Stimulated activated CD4-positive, alpha-beta T cell treated with anti-CD3 and anti-CD28 coated beads, Interleukin-1b, Interleukin-23, amount 100 ng/mL, for 4 hours (primary cell): ENCODE measurements around the gene IFNAR1.

Experiments used
- DNase-seq, 2 donors: peaks; one replicate each; pipeline ENCODE4 v3.0.0-alpha.2; 2020; ENCODE audit warnings: low read depth in 2 of 2

IFNAR1 gene

DNA sequence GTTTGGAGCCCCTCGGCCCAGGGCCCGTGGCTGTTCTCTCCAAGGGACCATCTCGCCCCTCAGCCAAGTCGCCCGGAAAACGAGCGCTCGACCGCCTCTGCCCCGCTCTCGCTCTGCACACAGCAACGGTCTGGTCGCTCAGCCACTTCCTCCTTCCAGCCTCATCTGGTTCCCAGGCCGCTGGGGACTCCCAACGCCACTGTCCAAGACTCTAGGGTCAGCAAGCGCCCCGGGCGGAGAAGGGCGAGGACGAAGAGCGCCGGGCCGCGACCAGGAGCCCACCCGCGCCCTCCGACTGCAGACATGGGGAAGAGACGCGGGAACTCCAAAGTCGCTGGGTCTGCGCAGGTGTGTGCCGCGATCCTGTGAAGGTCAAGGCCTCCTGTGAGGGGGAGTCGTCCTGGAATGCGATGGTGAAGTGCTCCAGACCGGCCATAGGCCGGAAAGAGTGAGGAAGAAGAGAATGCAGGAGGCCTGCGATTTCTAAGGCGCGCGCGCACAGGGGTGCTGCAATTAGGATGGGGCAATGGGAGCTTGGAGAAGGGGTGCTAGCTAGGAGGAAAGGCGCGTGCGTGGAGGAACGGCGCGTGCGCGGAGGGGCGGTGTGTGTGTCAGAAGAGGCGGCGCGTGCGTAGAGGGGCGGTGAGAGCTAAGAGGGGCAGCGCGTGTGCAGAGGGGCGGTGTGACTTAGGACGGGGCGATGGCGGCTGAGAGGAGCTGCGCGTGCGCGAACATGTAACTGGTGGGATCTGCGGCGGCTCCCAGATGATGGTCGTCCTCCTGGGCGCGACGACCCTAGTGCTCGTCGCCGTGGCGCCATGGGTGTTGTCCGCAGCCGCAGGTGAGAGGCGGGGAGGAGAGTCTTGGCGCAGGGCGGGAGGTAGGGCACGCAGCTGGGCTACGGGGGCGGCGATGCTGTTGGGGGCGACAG lies at the start of gene IFNAR1:
Gene IFNAR1, plus strand, starts transcription at position 680 of the 931 bp plus-strand sequence. Its CDS starts 86 bp downstream, at position 766.
- DNase-seq, result peak; percentile 99 to 100

DNA sequence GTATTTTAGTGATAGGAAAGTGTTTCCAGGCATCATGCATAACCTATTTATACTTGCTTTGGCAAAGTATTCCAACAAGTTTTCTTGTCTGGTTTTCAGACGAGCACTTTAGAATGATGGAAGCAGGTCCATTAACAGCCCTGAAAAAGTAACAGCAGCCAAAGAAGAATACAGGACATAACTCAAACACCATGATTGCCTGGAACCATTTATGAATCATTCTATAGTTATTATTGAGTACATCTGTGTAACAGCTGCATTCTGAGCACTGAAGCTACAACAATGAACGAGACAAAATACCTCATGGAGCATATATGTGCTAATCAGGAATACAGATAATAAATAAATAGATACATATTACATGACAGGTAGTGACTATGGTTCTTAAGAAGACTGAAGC lies 46.0 kb upstream of the IFNAR1 start:
- no peak for DNase-seq

DNA sequence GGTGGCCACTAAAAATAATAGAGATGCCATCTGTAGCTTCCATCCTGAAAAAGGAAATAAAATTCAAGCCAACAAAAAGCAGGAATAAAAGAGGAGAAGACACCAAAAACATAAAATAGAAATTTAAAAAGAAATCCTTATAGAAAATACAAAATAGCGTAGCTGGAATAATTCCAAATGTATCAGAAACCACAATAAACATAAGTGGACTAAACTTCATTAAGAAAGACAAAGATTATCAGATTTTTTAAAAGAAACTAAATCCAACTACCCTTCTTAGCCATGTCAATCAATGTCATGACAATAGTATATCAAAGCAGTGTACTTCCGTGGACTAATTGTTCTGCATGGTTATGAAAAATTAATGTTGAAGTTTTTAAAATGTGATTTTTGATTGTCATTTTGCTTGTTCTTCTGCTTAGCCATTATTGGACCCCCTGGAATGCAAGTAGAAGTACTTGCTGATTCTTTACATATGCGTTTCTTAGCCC lies 45.4 kb upstream of the IFNAR1 start:
- no peak for DNase-seq

DNA sequence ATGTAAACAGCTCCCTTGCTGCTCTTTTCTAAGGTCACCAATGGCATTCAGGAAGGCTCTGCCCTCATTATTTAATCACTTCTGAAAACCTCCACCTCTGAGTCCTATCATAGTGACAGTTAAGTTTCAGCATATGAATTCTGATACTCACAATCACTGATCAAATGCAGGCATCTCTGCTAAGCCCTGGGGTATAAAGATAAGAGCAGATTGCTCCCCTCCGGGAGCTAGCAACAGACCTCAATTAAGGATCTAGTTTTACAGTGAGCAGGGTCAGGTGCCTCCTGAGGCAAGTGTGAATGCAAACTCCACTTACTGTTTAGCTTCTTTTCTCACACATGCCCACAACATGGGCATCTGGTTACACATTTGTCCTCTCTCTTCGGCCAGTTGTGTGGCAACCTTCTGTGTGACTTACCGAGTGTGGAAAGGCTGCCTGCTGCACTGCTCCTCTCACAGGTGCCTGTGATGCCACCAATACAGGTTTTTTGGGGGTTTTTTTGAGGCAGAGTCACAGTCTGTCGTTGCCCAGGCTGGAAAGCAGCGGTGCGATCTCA lies 43.6 kb upstream of the IFNAR1 start:
- no peak for DNase-seq

GRCh38 chr21:33283203-33283602 lies 41.6 kb upstream of the IFNAR1 start:
- no peak for DNase-seq

GRCh38 chr21:33286076-33286475 lies 38.7 kb upstream of the IFNAR1 start:
- no peak for DNase-seq

- no peak for DNase-seq
These were observed 37.9 kb upstream of the IFNAR1 start for GRCh38 chr21:33286600-33287456.

- DNase-seq, result no peak
These were observed 35.5 kb upstream of the IFNAR1 start for GRCh38 chr21:33289199-33289819.

- no peak for DNase-seq
These were observed 34.3 kb upstream of the IFNAR1 start for GRCh38 chr21:33290441-33290840.

DNA sequence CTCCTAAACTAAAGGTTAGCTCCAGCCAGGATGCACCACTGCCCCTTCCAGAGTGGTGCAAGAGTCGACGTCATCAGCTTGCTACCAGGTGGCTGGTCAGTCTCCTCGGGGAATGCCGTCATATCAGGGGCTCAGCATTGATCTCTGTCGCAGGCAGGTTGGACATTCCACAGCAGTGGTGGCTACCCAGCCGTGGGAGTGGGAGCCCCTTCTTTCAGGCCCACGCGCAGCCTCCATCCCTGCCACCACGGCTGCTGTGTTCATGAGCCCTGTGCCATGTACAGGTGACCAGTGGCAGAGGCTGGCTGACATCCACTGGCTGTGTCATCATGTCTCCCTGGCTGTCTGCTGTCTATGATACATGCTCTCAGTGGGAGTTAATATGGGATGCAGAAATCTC lies 33.1 kb upstream of the IFNAR1 start:
- DNase-seq, result no peak

GRCh38 chr21:33292724-33293123 lies 32.0 kb upstream of the IFNAR1 start:
- DNase-seq, result no peak

DNA sequence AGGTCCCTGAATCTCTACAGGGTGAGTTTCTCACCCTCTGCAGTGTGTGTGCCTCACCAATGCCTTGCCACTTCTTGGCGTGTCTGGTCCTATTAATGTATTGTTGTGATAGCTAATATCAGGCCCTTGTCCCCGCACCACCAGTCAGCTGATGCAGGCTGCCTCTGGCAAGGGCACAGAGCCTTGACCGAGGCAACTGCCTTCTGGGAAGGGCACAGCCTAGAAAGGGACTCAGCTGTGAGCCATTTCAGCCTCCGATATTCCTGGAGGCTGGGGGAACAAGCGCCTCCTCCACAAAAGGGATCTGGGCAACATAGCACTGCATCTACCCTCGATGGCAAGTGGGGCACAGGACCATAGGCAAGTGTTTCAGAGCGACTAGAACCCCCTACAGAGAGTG lies 31.6 kb upstream of the IFNAR1 start:
- DNase-seq, result no peak

DNA sequence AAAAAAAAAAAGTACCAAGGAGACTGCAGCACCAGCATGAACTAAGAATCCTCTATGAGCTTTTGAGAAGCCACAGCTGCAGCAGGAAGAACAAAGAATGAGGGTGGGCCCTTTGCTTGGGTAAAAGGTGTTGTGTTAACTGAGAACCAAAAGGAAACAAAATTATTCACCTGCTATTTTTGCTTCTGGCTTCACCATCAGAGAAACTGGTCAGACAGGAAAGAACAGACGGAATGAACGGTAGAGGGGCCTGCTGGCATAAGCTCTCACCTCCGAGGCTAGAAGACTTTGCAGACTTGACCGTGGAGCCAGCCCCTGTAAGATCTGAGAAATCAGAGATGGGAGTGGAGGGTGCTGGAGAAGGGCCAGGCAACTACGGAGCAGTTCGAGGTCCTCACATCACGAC lies 31.0 kb upstream of the IFNAR1 start:
- DNase-seq, result no peak

GRCh38 chr21:33296156-33296555 lies 28.6 kb upstream of the IFNAR1 start:
- DNase-seq, result no peak

GRCh38 chr21:33299181-33299752 lies 25.5 kb upstream of the IFNAR1 start:
- DNase-seq, result peak; percentile 10 to 19

DNA sequence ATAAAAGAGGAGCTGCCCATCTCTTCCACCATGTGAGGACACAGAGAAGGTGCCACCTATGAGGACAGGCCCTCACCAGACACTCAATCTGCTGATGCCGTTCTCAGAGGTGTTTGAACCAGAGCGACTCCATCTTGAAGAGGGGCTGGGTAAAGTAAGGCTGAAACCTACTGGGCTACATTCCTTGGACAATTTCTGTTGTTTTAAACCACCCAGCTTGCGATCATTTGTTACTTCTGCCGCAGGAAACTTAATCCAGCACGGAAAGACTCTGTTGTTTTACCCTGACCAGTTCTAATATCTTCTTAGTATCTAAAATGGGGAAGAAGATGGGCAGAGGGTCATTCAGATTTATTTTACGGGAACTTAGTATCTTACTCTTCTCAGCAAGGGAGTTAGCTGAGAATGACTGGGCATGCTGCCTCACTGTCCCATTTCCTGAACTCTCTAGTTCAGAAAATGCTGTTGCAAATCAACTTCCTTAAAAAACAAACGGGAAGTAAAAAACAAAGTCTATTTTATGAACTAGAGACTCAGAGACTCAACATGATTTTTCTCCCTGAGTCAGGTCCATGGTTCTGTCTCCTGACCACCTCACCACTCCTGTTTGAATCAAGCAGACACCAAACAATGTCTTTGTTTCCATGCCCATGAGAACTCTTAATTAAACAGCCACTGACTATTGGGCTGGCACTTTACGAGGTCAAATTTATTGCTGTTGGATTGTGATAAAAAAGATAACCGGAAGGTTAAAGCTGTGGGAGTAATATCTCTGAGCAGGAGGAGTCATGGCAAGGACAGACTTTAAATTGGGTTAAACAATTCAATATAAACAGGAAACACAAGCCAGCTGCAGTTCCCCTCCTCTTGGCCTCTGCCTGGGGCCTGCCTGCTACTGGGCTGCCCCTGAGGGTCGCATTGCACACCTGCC lies 23.8 kb upstream of the IFNAR1 start:
- no peak for DNase-seq

- no peak for DNase-seq
These were observed 23.2 kb upstream of the IFNAR1 start for GRCh38 chr21:33301632-33302002.

- no peak for DNase-seq
These were observed 22.7 kb upstream of the IFNAR1 start for GRCh38 chr21:33302055-33302454.

DNA sequence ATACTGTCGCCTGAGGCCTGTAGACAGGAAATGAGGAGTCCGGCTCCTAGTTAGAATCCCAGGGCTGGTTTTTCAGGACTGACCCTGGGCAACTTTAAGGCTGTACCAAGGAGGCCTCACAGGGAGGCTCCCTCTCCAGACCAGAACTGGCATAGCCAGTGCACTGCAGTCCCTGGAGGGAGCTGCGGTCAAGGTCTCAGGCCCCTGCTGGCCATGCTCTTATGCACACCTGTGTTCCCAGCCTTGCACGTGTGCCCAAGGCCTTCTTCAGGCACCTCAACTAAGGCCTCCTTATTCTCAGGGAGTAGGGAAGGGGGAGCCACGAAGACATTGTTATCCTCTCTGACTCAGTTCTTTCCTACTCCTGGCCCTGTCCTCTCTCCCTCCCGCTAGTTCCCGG lies 22.0 kb upstream of the IFNAR1 start:
- no peak for DNase-seq

- DNase-seq, result no peak
These were observed 19.5 kb upstream of the IFNAR1 start for GRCh38 chr21:33305344-33305671.
